ENCODE measurements around the gene FAXDC2.

DNA sequence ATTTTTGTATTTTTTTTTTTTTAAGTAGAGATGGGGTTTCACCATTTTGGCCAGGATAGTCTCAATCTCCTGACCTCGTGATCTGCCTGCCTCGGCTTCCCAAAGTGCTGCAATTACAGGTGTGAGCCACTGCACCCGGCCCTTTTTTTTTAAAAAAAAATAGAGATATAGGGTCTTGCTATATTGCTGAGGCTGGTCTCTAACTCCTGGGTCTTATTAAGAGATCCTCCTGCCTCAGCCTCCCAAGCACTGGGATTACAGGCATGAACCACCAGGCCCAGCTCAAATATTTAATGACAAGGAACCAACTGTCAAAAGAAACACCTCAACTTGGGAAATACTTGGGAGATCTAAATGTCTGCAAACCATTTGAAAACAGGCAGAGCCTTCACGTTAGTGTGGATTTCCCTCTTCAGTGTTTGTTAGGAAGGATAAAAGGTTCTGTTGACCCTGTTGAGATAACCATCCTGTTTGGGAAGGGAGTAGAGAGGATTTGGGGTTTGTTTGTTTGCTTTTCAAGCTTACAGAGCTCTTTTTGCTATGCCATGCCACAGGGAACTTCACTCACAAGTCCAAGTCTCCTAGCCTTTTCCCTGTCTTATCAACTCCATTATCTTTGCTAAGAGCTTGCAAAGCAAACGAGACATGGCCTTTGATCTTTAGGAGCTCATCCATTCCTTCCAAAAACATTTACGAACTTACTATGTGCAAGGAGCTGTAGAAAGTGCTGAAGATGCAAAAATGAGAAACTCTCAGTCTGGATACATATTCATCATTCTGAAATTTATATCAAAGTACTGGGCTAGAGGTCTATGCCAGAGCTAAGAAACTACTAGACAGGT is 7.5 kb downstream of the FAXDC2 start:
- TF ChIP-seq, protein P1, sequence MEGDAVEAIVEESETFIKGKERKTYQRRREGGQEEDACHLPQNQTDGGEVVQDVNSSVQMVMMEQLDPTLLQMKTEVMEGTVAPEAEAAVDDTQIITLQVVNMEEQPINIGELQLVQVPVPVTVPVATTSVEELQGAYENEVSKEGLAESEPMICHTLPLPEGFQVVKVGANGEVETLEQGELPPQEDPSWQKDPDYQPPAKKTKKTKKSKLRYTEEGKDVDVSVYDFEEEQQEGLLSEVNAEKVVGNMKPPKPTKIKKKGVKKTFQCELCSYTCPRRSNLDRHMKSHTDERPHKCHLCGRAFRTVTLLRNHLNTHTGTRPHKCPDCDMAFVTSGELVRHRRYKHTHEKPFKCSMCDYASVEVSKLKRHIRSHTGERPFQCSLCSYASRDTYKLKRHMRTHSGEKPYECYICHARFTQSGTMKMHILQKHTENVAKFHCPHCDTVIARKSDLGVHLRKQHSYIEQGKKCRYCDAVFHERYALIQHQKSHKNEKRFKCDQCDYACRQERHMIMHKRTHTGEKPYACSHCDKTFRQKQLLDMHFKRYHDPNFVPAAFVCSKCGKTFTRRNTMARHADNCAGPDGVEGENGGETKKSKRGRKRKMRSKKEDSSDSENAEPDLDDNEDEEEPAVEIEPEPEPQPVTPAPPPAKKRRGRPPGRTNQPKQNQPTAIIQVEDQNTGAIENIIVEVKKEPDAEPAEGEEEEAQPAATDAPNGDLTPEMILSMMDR (conservative IDR thresholded peaks at IDR 0.05; ENCODE audit: low read length) = no peak
- TF ChIP-seq EZH2phosphoT487 (IDR thresholded peaks at IDR 0.05; ENCODE audit: borderline replicate concordance, low read depth, low read length) = no peak

All from OCI-LY7 (cell line).